ENCODE measurements around the gene ATP1B1.
"Not testable (repeated sequence)": the region's sequence is repeated elsewhere in the genome, so short reads cannot be mapped to it uniquely, and the experiment has no call there.

Gene ATP1B1

DNA sequence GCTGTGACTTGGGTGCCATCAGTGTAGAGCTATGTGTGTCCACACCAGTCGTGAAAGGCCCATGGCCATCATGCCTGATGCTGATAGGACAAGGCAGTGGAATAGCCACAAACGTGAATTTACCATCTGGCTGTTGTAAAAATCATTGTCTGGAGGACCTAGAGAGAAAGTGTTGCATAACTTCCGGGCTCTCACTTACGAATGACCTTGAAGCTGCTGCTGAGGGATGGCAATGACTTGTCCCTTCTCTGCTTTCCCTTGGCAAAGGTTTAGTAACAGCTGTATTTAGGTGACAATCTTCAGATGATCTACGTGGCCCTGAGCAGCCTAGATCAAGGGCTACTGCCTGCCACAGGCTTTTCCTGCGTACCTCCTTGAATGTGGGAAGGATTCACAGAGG is 5.8 kb downstream of the ATP1B1 start:
- in situ Hi-C loops (cut with MboI; ENCODE audit: low sequenced_read_pairs), result loop anchor here (25.0 kb wide), 3 partner anchors 100 to 500 kb away; partner anchors contain the start of genes BLZF1 and NME7
- H3K36me3 ChIP-seq (replicated peaks), result peaks cover 50% of the 10 kb centered on the region
- H3K4me1 ChIP-seq, result peaks cover 25% of the 10 kb centered on the region
- no peaks in the 10 kb centered on the region for H3K27me3 ChIP-seq (ENCODE audit: low read depth)
- no peak overlapping the region for H3K4me3 ChIP-seq
- H3K9me3 ChIP-seq, result no peaks in the 10 kb centered on the region
- DNase-seq (ENCODE audit: low spot score in 2 of 2), result no peak

DNA sequence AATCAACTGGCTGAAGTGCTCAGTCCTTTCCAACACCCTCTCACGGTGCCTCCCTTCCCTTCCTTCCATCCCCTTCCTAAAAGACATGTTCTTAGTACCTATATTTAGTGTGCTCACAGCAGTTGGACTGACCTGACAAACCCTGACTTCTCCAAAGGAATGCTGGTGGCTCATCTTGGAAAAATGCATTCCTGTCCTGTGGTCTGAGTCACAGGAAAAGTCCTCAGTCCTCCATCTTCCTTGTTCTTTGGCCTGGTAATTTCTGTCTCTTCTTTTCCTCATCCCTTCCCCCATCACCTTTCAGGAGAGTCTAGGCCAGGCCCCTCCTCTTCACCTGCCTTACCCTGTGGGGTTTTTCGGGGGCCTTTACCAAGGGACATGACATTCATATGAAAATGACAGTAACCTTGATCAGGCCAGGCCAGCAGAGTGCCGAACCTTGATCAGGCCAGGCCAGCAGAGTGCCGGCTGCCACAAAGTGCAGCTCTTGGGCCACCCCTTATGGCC is 7.2 kb downstream of the ATP1B1 start:
- DNase-seq (ENCODE audit: low spot score in 2 of 2), result no peak
- peaks cover 19% of the 10 kb centered on the region for H3K4me1 ChIP-seq
- no peaks in the 10 kb centered on the region for H3K9me3 ChIP-seq
- H3K4me3 ChIP-seq, result no peak overlapping the region
- H3K27me3 ChIP-seq (ENCODE audit: low read depth), result no peaks in the 10 kb centered on the region
- peaks cover 58% of the 10 kb centered on the region for H3K36me3 ChIP-seq (replicated peaks)
- in situ Hi-C loops (cut with MboI; ENCODE audit: low sequenced_read_pairs), result loop anchor here (25.0 kb wide), 3 partner anchors 101 to 501 kb away; partner anchors contain the start of genes BLZF1 and NME7

DNA sequence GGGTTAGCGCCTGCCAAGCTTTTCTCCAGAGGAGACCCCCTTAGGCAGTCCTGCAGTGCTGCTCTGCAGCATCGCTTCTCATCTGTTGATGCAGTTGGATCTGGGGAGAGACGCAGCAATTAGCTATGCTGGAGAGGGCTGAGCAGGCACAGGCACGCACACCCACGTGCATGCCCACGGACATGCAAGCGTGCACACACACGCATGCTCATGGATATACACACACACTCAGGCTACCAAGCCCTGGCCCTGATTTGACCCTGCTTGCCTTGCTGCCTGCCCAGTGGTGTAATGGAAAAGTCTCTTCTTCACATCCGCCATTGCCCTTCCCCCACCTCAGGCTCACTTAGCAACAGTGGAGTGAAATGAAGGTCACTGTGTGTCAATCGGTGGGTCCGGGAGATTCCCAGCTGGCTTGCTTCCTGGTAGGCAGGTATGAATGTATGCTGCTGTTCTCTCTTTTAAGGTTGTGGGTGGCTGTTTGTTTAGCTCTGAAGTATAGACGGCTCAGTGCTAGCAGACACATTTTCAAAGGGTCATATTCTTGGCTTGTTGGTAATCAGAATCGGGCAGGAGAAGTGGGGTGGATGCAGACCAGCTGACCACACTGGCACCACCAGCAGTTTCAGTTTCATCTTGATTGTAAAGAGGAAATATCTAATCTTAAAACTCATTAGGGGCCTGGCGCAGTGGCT is 9.5 kb downstream of the ATP1B1 start:
- Histone ChIP-seq H3K36me3 (replicated peaks) (peaks cover 58% of the 10 kb centered on the region), H3K9me3 (no peaks in the 10 kb centered on the region), H3K4me1 (peaks cover 6% of the 10 kb centered on the region), H3K4me3 (no peak overlapping the region), H3K27me3 (ENCODE audit: low read depth) (no peaks in the 10 kb centered on the region)
- DNase-seq (ENCODE audit: low spot score in 2 of 2), result no peak
- in situ Hi-C loops (cut with MboI; ENCODE audit: low sequenced_read_pairs), result loop anchor here (25.0 kb wide), 3 partner anchors 104 to 504 kb away; partner anchors contain the start of genes BLZF1 and NME7

DNA sequence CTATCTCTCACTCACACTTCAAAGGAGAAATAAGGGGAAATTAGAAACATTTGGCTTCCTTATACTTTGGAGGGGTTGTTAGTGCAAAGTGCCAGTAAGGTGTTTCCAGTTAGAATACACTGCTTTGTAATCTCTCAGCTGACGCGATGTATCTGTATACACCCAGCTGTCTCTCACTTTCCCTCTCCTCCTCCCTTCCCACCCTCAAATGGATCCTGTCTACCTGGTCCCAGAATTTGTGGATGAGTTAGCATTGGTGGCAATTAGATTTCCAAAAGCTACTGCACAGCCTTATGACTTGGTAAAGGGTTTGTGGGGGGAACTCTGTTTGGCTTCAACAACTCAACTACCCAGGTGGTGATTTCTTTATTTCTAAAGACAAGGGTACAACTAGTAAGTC is 10.5 kb downstream of the ATP1B1 start:
- H3K4me3 ChIP-seq, result no peak overlapping the region
- in situ Hi-C loops (cut with MboI; ENCODE audit: low sequenced_read_pairs), result loop anchor here (25.0 kb wide), 3 partner anchors 105 to 505 kb away; partner anchors contain the start of genes BLZF1 and NME7
- H3K27me3 ChIP-seq (ENCODE audit: low read depth), result no peaks in the 10 kb centered on the region
- H3K4me1 ChIP-seq, result peaks cover 6% of the 10 kb centered on the region
- no peaks in the 10 kb centered on the region for H3K9me3 ChIP-seq
- DNase-seq (ENCODE audit: low spot score in 2 of 2), result no peak
- peaks cover 49% of the 10 kb centered on the region for H3K36me3 ChIP-seq (replicated peaks)

DNA sequence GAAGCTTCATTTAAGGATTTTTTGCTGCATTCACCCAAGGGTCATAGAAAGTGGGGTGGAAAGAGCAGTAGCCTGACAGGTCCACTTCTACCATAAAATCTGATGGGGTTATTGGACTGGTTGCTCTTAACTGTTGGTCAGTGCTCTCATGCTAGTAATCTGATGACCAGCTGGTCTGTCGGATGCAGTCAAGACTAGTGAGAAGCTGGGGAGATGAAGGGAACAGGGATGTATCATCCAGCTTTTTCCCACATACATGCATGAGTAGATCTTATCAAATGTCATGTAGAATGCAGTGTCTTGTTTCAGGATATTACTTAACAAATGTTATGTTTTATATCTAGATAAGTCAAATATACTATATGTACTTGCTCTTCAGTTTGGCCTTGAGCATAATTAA is 11.1 kb downstream of the ATP1B1 start:
- in situ Hi-C loops (cut with MboI; ENCODE audit: low sequenced_read_pairs), result loop anchor here (25.0 kb wide), 3 partner anchors 105 to 505 kb away; partner anchors contain the start of genes BLZF1 and NME7
- Histone ChIP-seq H3K4me1 (peaks cover 6% of the 10 kb centered on the region), H3K27me3 (ENCODE audit: low read depth) (no peaks in the 10 kb centered on the region), H3K36me3 (replicated peaks) (peaks cover 43% of the 10 kb centered on the region), H3K9me3 (no peaks in the 10 kb centered on the region), H3K4me3 (no peak overlapping the region)
- no peak for DNase-seq (ENCODE audit: low spot score in 2 of 2)

DNA sequence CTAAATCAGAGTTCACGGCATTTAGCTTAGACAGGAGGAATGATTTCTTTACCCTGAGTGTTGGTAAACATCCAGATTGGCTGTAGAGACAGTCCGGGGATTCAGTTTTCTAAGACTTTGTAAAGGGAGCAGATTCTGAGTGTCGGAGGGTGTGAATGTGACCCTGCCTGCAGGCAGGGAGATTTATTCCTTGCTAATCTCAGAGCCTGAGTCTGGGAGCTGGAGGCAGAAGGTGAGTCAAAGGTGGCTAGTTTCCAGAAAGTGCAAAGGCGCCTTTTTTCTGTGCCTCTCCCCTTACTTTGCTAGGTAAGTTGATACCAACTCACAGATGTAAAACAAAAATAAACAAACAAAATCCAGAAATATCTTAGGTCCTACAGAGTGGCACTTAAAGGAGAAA is 11.7 kb downstream of the ATP1B1 start:
- Histone ChIP-seq H3K36me3 (replicated peaks) (peaks cover 39% of the 10 kb centered on the region), H3K4me1 (peaks cover 6% of the 10 kb centered on the region), H3K9me3 (no peaks in the 10 kb centered on the region), H3K27me3 (ENCODE audit: low read depth) (no peaks in the 10 kb centered on the region), H3K4me3 (no peak overlapping the region)
- DNase-seq (ENCODE audit: low spot score in 2 of 2), result no peak
- in situ Hi-C loops (cut with MboI; ENCODE audit: low sequenced_read_pairs), result loop anchor here (25.0 kb wide), 3 partner anchors 106 to 506 kb away; partner anchors contain the start of genes BLZF1 and NME7

DNA sequence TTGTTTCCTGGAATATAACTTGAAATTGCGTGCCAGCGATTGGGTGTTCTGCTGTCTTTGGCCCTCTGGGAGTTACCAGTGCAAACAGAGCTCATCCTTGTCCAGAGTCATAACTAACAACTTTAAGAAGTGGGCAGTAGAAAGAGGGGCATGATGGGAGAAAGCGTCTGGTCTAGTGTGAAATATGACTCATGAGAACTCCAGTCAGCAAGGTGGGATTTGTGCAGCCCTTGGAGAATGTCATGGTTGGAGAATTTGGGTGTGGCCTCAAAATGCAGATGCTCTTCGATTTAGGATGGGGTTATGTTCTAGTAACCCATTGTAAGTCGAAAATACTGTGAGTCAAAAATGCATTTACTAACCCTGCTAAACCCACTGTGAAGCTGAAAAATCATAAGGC is 12.9 kb downstream of the ATP1B1 start:
- Histone ChIP-seq H3K9me3 (no peaks in the 10 kb centered on the region), H3K4me1 (peaks cover 6% of the 10 kb centered on the region), H3K27me3 (ENCODE audit: low read depth) (no peaks in the 10 kb centered on the region), H3K4me3 (no peak overlapping the region), H3K36me3 (replicated peaks) (peaks cover 31% of the 10 kb centered on the region)
- in situ Hi-C loops (cut with MboI; ENCODE audit: low sequenced_read_pairs), result loop anchor here (25.0 kb wide), 3 partner anchors 107 to 507 kb away; partner anchors contain the start of genes BLZF1 and NME7
- DNase-seq (ENCODE audit: low spot score in 2 of 2), result no peak

DNA sequence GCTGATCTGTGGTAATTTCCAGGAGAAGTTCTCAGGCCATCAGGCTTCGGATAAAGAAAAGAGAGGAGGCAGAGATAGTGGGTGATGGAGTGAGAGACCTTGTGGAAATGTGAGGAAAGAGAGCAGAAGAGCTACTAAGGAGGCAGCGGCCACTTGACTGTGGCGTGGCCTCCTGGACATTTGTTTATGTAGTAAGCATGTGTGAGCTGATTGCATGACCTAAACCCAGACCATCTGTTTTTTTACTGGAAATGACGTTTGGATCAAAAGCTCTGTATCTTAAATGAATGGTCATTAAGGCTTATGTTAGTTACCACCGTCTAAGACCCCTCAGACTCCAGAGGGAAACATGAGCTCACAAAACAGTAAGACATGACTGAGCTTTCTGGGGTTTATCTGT is 13.6 kb downstream of the ATP1B1 start:
- in situ Hi-C loops (cut with MboI; ENCODE audit: low sequenced_read_pairs), result loop anchor here (25.0 kb wide), 3 partner anchors 108 to 508 kb away; partner anchors contain the start of genes BLZF1 and NME7
- H3K27me3 ChIP-seq (ENCODE audit: low read depth), result no peaks in the 10 kb centered on the region
- H3K36me3 ChIP-seq (replicated peaks), result peaks cover 32% of the 10 kb centered on the region
- peaks cover 6% of the 10 kb centered on the region for H3K4me1 ChIP-seq
- DNase-seq (ENCODE audit: low spot score in 2 of 2), result no peak
- no peaks in the 10 kb centered on the region for H3K9me3 ChIP-seq
- no peak overlapping the region for H3K4me3 ChIP-seq

DNA sequence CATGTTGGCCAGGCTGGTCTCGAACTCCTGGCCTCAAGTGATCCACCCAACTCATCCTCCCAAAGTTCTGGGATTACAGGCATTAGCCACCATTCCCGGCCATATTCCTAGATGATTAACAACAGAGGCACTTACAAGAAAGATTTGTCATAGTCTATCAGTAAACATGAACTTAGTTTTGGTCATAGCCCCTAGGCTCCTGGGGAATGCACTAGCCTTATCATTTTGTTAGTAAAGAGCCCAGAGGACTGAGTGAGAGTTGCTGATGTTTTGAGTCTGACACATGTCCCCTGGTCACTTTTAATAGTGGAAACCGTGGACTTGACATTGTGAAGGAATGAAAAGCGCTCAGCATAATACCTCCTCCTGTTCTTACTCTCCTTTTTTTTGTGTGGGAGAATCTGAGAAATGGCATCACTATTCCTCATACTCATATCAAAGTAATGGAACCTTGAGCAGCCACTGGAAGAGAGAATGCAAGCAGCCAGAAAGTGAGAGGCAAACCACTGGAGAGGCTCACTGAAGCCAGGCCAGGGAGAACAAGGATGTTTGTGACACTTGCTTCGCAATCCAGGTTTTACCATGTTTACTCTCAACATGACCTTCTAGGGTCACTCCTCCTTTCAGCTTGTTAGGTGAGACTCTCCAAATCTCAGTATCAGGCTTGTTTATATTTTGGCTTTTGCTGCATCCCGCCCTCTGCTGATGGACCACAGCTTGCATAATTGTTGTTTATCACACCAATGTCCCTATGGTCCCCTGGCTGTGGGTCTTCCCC is 14.8 kb downstream of the ATP1B1 start:
- no peaks in the 10 kb centered on the region for H3K9me3 ChIP-seq
- H3K4me3 ChIP-seq, result no peak overlapping the region
- no peaks in the 10 kb centered on the region for H3K27me3 ChIP-seq (ENCODE audit: low read depth)
- in situ Hi-C loops (cut with MboI; ENCODE audit: low sequenced_read_pairs), result loop anchor here (25.0 kb wide), 3 partner anchors 109 to 509 kb away; partner anchors contain the start of genes BLZF1 and NME7
- peaks cover 6% of the 10 kb centered on the region for H3K4me1 ChIP-seq
- H3K36me3 ChIP-seq (replicated peaks), result peaks cover 38% of the 10 kb centered on the region
- DNase-seq (ENCODE audit: low spot score in 2 of 2), result no peak

DNA sequence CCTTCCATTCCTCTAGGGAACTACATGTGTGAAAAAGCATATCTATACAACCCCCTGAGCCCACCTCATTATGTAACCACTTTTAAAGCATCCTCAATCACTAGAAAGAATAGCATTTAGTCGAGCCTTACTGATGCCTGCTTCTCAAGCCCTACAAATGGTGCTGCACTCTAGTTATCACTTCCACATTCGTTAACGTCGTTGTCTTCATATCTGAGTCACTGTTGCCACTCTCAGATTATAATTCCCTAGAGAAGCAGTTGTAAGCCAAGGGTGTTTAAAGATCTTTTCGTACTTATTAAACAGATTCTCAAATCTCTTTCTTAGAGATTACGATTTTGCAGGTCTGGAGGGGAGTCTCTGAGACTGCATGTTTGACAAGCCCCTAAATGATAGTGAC is 16.5 kb downstream of the ATP1B1 start:
- no peak for DNase-seq (ENCODE audit: low spot score in 2 of 2)
- H3K4me1 ChIP-seq, result peaks cover 6% of the 10 kb centered on the region; the same call in 1 of the 2 replicates
- in situ Hi-C loops (cut with MboI; ENCODE audit: low sequenced_read_pairs), result loop anchor here (25.0 kb wide), 3 partner anchors 111 to 511 kb away; partner anchors contain the start of genes BLZF1 and NME7
- no peaks in the 10 kb centered on the region for H3K27me3 ChIP-seq (ENCODE audit: low read depth)
- no peak overlapping the region for H3K4me3 ChIP-seq
- H3K9me3 ChIP-seq, result no peaks in the 10 kb centered on the region
- H3K36me3 ChIP-seq (replicated peaks), result peaks cover 44% of the 10 kb centered on the region

DNA sequence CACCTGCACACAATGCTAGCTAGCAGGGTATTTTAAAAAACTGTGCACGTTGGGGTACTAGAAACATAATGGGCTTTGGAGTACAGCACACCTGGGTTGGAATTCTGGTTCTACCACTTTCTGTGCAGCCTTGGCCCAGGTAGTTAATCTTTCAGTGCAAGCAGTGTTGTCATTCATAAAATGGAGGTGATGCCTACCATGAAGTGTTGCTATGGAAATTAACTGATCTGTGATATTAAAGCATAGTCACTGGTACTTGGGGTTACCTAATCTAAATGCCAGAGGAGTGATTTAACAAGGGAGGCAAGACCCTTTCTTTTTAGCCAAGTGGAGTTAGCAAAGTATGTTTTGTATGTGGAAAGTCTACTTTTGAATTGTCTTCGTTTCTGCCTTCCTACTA is 18.0 kb downstream of the ATP1B1 start:
- peaks cover 45% of the 10 kb centered on the region for H3K36me3 ChIP-seq (replicated peaks)

DNA sequence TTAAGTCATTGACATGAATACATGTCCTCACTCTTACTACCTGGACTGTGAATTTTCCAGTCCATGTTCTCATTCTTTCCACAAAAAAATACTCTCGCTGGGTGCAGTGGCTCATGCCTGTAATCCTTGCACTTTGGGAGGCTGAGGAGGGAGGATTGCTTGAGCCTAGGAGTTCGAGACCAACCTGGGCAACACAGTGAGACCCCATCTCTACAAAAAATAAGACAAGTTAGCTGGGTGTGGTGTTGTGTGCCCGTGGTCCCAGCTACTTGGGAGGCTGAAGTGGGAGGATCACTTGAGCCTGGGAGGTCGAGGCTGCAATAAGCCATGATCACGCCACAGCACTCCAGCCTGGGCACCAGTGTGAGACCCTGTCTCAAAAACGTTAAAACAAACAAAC is 19.1 kb downstream of the ATP1B1 start:
- DNase-seq (ENCODE audit: low spot score in 2 of 2); in situ Hi-C loops (cut with MboI; ENCODE audit: low sequenced_read_pairs); H3K27me3 ChIP-seq (ENCODE audit: low read depth); H3K4me3 ChIP-seq; H3K4me1 ChIP-seq; H3K9me3 ChIP-seq: not testable (repeated sequence)
- H3K36me3 ChIP-seq (replicated peaks), result peaks cover 48% of the 10 kb centered on the region

More for the DNA sequence above, 18.0 kb downstream of the ATP1B1 start:
- H3K27me3 ChIP-seq (ENCODE audit: low read depth), result no peaks in the 10 kb centered on the region
- no peak for DNase-seq (ENCODE audit: low spot score in 2 of 2)
- no peaks in the 10 kb centered on the region for H3K4me1 ChIP-seq
- H3K9me3 ChIP-seq, result no peaks in the 10 kb centered on the region
- in situ Hi-C loops (cut with MboI; ENCODE audit: low sequenced_read_pairs), result loop anchor here (25.0 kb wide), 3 partner anchors 112 to 512 kb away; partner anchors contain the start of genes BLZF1 and NME7
- H3K4me3 ChIP-seq, result no peak overlapping the region

DNA sequence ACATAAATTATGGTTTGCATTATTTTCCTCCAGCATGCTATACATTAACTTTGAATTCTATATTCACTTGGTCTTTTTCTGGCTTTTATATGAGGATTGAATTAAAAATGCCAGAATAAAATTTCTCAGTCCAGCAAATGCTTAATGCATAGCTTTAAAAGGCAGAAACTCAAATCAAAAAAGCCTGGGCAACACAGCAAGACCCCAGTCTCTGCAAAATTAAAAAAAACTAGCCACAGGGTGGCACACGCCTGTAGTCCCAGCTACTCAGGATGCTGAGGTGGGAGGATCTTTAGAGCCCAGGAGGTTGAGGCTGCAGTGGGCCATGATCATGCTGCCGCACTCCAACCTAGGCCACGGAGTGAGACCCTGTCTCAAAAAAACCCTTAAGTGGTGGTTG is 19.8 kb downstream of the ATP1B1 start:
- peaks cover 53% of the 10 kb centered on the region for H3K36me3 ChIP-seq (replicated peaks)
- in situ Hi-C loops (cut with MboI; ENCODE audit: low sequenced_read_pairs), result no loop called here
- H3K4me1 ChIP-seq, result no peaks in the 10 kb centered on the region
- no peak for DNase-seq (ENCODE audit: low spot score in 2 of 2)
- H3K27me3 ChIP-seq (ENCODE audit: low read depth), result no peaks in the 10 kb centered on the region
- no peaks in the 10 kb centered on the region for H3K9me3 ChIP-seq
- H3K4me3 ChIP-seq, result no peak overlapping the region
